ENCODE measurements around the gene PITPNC1.

GRCh38 chr17:67542219-67543114 lies 165.4 kb downstream of the PITPNC1 start:
- TF ChIP-seq CTCF (IDR thresholded peaks at IDR 0.05) (no peak), REST (IDR thresholded peaks at IDR 0.05; ENCODE audit: low read depth, low read length) (no peak), YY1 (IDR thresholded peaks at IDR 0.05; ENCODE audit: low read depth) (no peak), ELF1 (IDR thresholded peaks at IDR 0.05) (no peak)
